GM12878 (cell line): Measurements from ENCODE around the gene RXRG. TPM values are rescaled to one million over a fixed set of nuclear protein-coding genes. Genes with fewer than 3 reads are reported as not detected.

Experiments
- ATAC-seq: fragments of 200-7000 bp; cut with Tn5 transposase; 3 replicates; pipeline ENCODE4 v1.9.1; 2020; ENCODE audit warnings: mild to moderate bottlenecking, moderate library complexity
- BruUV-seq: library from RNA; stranded (reverse); fragments of 400-500 nt; replicated peaks from 2 replicates; lab custom pipeline; 2021; lab: Mats Ljungman, UMichigan
- CTCF ChIA-PET: fragments of 300-600 bp; sonication (Branson Sonifier 250); formaldehyde crosslinking; extraction: SDS; loops from one replicate; lab custom pipeline; 2021; ENCODE audit warnings: inconsistent platforms; lab: Yijun Ruan, JAX
- POLR2A ChIA-PET: fragments of 350-600 bp; formaldehyde crosslinking; extraction: SDS; loops from one replicate; lab custom pipeline; 2021; ENCODE audit warnings: inconsistent platforms; lab: Charles Lee
- RAD21 ChIA-PET: fragments of 300-600 bp; sonication (Branson Sonifier 250); formaldehyde crosslinking; loops from one replicate; lab custom pipeline; 2023; ENCODE audit warnings: antibody characterized with exemption; ENCODE audit not compliant: unreplicated experiment; lab: Charles Lee
- SMC1A ChIA-PET: fragments of 300-600 bp; sonication (Branson Sonifier 250); formaldehyde crosslinking; loops from one replicate; lab custom pipeline; 2023; ENCODE audit not compliant: unreplicated experiment, uncharacterized antibody; lab: Charles Lee
- DNase-seq: peaks from one replicate; pipeline ENCODE4 v3.0.0-alpha.2; 2011; ENCODE audit warnings: low read depth, low spot score
- FAIRE-seq: peaks from 3 replicates; lab custom pipeline; 2011; peaks lifted over from hg19 to GRCh38; lab: Jason Lieb, UNC
- H2AFZ ChIP-seq: 2 replicates; pipeline ENCODE4 v1.6.0; 2011; ENCODE audit warnings: low read depth, low read length, control low read depth; ENCODE audit not compliant: control insufficient read depth
- H3K27ac ChIP-seq: 2 replicates; pipeline ENCODE4 v1.5.1; 2011; ENCODE audit warnings: control low read depth; ENCODE audit not compliant: control insufficient read depth, insufficient read depth
- H3K27me3 ChIP-seq, 2 experiments: replicated peaks in 1 of 2; 2 replicates each; pipeline versions ENCODE4 v1.6.0 to v1.6.1; 2011; ENCODE audit warnings: low read length in 1 of 2; ENCODE audit not compliant: control insufficient read depth in 2 of 2, insufficient read depth in 2 of 2
- H3K36me3 ChIP-seq, 2 experiments: 2 replicates each; pipeline ENCODE4 v1.5.1; 2011; ENCODE audit warnings: low read length in 1 of 2; ENCODE audit not compliant: control insufficient read depth in 2 of 2, insufficient read depth in 2 of 2
- H3K4me1 ChIP-seq: 2 replicates; pipeline ENCODE4 v1.6.1; 2011; ENCODE audit warnings: mild to moderate bottlenecking, low read length, moderate library complexity, mixed read lengths; ENCODE audit not compliant: control insufficient read depth, insufficient read depth
- H3K4me2 ChIP-seq: 2 replicates; pipeline ENCODE4 v1.6.0; 2011; ENCODE audit warnings: control low read depth; ENCODE audit not compliant: control insufficient read depth, insufficient read depth
- H3K4me3 ChIP-seq: fragments of 200-600 bp; sonication (generic); 2 replicates; pipeline ENCODE4 v1.5.1; 2016
- H3K79me2 ChIP-seq: 2 replicates; pipeline ENCODE4 v1.6.0; 2011; ENCODE audit warnings: low read length; ENCODE audit not compliant: control insufficient read depth, insufficient read depth
- H3K9ac ChIP-seq: 2 replicates; pipeline ENCODE4 v1.8.0; 2011; ENCODE audit warnings: low read length, control low read depth, mixed read lengths; ENCODE audit not compliant: control insufficient read depth, insufficient read depth
- H3K9me3 ChIP-seq: replicated peaks from 3 replicates; pipeline ENCODE4 v1.5.1; 2011; ENCODE audit warnings: mild to moderate bottlenecking, low read length; ENCODE audit not compliant: control insufficient read depth, insufficient read depth
- H4K20me1 ChIP-seq: 2 replicates; pipeline ENCODE4 v1.6.0; 2011; ENCODE audit not compliant: control insufficient read depth, insufficient read depth
- BMI1 ChIP-seq: fragments of 450-650 bp; IDR thresholded peaks from 2 replicates; pipeline ENCODE4 v1.6.1; 2016; ENCODE audit warnings: mild to moderate bottlenecking, moderate library complexity, borderline replicate concordance
- SIN3A ChIP-seq: IDR thresholded peaks from 2 replicates; pipeline ENCODE4 v1.6.1; 2012; ENCODE audit warnings: low read depth, low read length, improper control_type of control experiment
- SRF ChIP-seq, 2 experiments: IDR thresholded peaks; 2 replicates each; pipeline ENCODE4 v1.6.1; 2011; ENCODE audit warnings: low read depth in 2 of 2, low read length in 2 of 2, mild to moderate bottlenecking in 1 of 2, moderate library complexity in 1 of 2
- WGBS: methylation state at CpG from one replicate; pipeline ENCODE4 v1.1.6; 2016; ENCODE audit warnings: low lambda C conversion rate; ENCODE audit not compliant: insufficient replicate concordance, insufficient coverage; ENCODE audit errors: missing lambda C conversion rate; 5-methylcytosine and 5-hydroxymethylcytosine counted together
- in situ Hi-C: fragments of 300-500 bp; cut with MboI; formaldehyde crosslinking; loops from 9 replicates; pipeline ENCODE4 v1.14.3; 2018; ENCODE audit warnings: mixed read lengths
- intact Hi-C: fragments of 100-400 bp; cut with micrococcal nuclease; formaldehyde crosslinking; loops from one replicate; pipeline ENCODE4 v1.14.2; 2022; ENCODE audit not compliant: unreplicated experiment
- polyA plus RNA-seq, 11 experiments: library from polyadenylated mRNA; depleted of rRNA in 4 of 11; unstranded in 6 of 11; stranded (reverse) in 5 of 11; fragments of >200 nt; fragmentation: Nextera tagmentation in 4 of 11; fragmentation: Illumina TruSeq in 1 of 11; extraction: Ambion mirVana in 4 of 11; extraction: Trizol in 1 of 11; gene quantifications; 1 replicate in 1 of 11; 2 replicates in 10 of 11; pipeline versions ENCODE4 v1.2.1 to v1.2.3, GENCODE V29; 2011 to 2016; ENCODE audit warnings: inconsistent platforms in 2 of 11, missing spikeins in 2 of 11, low read depth in 1 of 11
- total RNA-seq, 4 experiments: library from RNA; depleted of rRNA in 3 of 4; stranded (reverse); fragments of >200 nt in 3 of 4; fragmentation: Illumina TruSeq in 1 of 4; extraction: Trizol in 1 of 4; gene quantifications; 2 replicates each; pipeline versions ENCODE4 v1.2.1 to v1.2.3, GENCODE V29; 2013 to 2021
- TF ChIP-seq, protein P1 (sequence below): fragments of 450-650 bp; IDR thresholded peaks from 2 replicates; pipeline ENCODE4 v1.6.1; 2017; ENCODE audit warnings: mild to moderate bottlenecking, low read depth, inconsistent platforms; ENCODE audit not compliant: poor library complexity, severe bottlenecking
- TF ChIP-seq, protein P2 (sequence below): fragments of 450-650 bp; IDR thresholded peaks from 2 replicates; pipeline ENCODE4 v1.6.1; 2017; ENCODE audit warnings: mild to moderate bottlenecking, moderate library complexity
- TF ChIP-seq, protein P3 (sequence below): fragments of 450-650 bp; IDR thresholded peaks from 2 replicates; pipeline ENCODE4 v1.6.1; 2017; ENCODE audit warnings: mild to moderate bottlenecking, moderate library complexity
- TF ChIP-seq, protein P4 (sequence below): fragments of 450-650 bp; formaldehyde crosslinking; IDR thresholded peaks from 2 replicates; pipeline ENCODE4 v1.4.0; 2022; ENCODE audit warnings: mild to moderate bottlenecking, moderate library complexity

RXRG gene
- total and polyA plus RNA-seq, 10 of the 15 experiments (the other 5 are each of a cell fraction or from before 2014, with no cell fraction given) = 0.10 TPM; not detected in 9

DNA sequence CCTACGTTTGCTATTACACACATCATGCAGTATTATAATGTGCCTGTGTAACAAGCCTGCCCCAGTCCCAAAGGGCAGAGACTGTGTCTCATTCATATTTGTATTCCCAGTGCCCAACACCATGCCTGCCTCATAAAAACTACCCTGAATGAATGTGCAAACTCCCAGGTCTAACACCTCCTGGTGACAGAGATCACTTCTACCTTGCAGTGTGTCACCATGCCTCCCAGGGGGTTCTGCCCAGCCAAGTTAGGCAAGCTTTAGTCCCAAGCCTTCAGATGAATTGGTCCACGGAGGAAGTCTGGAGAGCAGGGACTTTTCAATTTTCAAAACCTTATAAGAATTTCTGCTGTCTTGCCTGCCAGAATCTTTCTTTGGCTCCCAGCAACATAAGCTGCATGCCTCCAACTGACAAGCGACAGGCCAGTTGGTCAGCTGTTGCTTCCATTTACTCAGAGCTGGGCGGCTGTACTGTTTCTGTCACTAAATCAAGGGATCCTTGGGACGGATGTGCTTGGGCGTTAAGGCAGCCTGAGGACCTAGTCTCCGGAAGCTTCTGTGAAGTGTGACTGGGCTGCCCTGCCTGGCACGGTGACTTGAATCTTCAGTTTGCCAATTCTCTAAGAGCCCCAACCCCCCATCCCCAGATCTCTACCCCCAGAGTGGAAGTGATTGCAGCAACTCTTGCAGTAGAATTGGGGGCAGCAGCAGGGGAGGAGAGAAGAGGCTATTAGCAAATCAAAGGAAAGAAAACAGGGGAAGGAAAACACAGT lies 1.2 kb downstream of the RXRG start:
- Histone ChIP-seq H3K27ac (no peak overlapping the region), H3K36me3 (no peaks in the 10 kb centered on the region), H4K20me1 (no peaks in the 10 kb centered on the region), H3K4me2 (no peak overlapping the region), H3K9ac (no peak overlapping the region), H3K79me2 (no peaks in the 10 kb centered on the region), H3K9me3 (no peaks in the 10 kb centered on the region), H3K27me3 (peaks cover 4 to 6% of the 10 kb centered on the region in 2 experiments; a peak in 2 of 4 replicates), H2AFZ (no peak overlapping the region), H3K4me1 (no peaks in the 10 kb centered on the region), H3K4me3 (no peak overlapping the region)
- CTCF ChIA-PET = no interaction called here
- FAIRE-seq = no peak
- POLR2A ChIA-PET = no interaction called here
- in situ Hi-C loops = no loop called here
- SMC1A ChIA-PET = no interaction called here
- no peak for DNase-seq
- intact Hi-C loops = no loop called here
- no TSS peak for BruUV-seq
- WGBS = 13% methylated on average over 8 of the region's 8 CpGs
- ATAC-seq = no peak
- RAD21 ChIA-PET = no interaction called here
- TF ChIP-seq SIN3A = no peak
- TF ChIP-seq, protein P1, sequence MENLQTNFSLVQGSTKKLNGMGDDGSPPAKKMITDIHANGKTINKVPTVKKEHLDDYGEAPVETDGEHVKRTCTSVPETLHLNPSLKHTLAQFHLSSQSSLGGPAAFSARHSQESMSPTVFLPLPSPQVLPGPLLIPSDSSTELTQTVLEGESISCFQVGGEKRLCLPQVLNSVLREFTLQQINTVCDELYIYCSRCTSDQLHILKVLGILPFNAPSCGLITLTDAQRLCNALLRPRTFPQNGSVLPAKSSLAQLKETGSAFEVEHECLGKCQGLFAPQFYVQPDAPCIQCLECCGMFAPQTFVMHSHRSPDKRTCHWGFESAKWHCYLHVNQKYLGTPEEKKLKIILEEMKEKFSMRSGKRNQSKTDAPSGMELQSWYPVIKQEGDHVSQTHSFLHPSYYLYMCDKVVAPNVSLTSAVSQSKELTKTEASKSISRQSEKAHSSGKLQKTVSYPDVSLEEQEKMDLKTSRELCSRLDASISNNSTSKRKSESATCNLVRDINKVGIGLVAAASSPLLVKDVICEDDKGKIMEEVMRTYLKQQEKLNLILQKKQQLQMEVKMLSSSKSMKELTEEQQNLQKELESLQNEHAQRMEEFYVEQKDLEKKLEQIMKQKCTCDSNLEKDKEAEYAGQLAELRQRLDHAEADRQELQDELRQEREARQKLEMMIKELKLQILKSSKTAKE = no peak
- TF ChIP-seq, protein P2, sequence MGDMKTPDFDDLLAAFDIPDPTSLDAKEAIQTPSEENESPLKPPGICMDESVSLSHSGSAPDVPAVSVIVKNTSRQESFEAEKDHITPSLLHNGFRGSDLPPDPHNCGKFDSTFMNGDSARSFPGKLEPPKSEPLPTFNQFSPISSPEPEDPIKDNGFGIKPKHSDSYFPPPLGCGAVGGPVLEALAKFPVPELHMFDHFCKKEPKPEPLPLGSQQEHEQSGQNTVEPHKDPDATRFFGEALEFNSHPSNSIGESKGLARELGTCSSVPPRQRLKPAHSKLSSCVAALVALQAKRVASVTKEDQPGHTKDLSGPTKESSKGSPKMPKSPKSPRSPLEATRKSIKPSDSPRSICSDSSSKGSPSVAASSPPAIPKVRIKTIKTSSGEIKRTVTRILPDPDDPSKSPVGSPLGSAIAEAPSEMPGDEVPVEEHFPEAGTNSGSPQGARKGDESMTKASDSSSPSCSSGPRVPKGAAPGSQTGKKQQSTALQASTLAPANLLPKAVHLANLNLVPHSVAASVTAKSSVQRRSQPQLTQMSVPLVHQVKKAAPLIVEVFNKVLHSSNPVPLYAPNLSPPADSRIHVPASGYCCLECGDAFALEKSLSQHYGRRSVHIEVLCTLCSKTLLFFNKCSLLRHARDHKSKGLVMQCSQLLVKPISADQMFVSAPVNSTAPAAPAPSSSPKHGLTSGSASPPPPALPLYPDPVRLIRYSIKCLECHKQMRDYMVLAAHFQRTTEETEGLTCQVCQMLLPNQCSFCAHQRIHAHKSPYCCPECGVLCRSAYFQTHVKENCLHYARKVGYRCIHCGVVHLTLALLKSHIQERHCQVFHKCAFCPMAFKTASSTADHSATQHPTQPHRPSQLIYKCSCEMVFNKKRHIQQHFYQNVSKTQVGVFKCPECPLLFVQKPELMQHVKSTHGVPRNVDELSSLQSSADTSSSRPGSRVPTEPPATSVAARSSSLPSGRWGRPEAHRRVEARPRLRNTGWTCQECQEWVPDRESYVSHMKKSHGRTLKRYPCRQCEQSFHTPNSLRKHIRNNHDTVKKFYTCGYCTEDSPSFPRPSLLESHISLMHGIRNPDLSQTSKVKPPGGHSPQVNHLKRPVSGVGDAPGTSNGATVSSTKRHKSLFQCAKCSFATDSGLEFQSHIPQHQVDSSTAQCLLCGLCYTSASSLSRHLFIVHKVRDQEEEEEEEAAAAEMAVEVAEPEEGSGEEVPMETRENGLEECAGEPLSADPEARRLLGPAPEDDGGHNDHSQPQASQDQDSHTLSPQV = no peak
- TF ChIP-seq, protein P3, sequence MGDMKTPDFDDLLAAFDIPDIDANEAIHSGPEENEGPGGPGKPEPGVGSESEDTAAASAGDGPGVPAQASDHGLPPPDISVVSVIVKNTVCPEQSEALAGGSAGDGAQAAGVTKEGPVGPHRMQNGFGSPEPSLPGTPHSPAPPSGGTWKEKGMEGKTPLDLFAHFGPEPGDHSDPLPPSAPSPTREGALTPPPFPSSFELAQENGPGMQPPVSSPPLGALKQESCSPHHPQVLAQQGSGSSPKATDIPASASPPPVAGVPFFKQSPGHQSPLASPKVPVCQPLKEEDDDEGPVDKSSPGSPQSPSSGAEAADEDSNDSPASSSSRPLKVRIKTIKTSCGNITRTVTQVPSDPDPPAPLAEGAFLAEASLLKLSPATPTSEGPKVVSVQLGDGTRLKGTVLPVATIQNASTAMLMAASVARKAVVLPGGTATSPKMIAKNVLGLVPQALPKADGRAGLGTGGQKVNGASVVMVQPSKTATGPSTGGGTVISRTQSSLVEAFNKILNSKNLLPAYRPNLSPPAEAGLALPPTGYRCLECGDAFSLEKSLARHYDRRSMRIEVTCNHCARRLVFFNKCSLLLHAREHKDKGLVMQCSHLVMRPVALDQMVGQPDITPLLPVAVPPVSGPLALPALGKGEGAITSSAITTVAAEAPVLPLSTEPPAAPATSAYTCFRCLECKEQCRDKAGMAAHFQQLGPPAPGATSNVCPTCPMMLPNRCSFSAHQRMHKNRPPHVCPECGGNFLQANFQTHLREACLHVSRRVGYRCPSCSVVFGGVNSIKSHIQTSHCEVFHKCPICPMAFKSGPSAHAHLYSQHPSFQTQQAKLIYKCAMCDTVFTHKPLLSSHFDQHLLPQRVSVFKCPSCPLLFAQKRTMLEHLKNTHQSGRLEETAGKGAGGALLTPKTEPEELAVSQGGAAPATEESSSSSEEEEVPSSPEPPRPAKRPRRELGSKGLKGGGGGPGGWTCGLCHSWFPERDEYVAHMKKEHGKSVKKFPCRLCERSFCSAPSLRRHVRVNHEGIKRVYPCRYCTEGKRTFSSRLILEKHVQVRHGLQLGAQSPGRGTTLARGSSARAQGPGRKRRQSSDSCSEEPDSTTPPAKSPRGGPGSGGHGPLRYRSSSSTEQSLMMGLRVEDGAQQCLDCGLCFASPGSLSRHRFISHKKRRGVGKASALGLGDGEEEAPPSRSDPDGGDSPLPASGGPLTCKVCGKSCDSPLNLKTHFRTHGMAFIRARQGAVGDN = no peak
- no peak for TF ChIP-seq SRF (IDR thresholded peaks at IDR 0.05; ENCODE audit: low read depth in 2 of 2, low read length in 2 of 2)
- TF ChIP-seq, protein P4, sequence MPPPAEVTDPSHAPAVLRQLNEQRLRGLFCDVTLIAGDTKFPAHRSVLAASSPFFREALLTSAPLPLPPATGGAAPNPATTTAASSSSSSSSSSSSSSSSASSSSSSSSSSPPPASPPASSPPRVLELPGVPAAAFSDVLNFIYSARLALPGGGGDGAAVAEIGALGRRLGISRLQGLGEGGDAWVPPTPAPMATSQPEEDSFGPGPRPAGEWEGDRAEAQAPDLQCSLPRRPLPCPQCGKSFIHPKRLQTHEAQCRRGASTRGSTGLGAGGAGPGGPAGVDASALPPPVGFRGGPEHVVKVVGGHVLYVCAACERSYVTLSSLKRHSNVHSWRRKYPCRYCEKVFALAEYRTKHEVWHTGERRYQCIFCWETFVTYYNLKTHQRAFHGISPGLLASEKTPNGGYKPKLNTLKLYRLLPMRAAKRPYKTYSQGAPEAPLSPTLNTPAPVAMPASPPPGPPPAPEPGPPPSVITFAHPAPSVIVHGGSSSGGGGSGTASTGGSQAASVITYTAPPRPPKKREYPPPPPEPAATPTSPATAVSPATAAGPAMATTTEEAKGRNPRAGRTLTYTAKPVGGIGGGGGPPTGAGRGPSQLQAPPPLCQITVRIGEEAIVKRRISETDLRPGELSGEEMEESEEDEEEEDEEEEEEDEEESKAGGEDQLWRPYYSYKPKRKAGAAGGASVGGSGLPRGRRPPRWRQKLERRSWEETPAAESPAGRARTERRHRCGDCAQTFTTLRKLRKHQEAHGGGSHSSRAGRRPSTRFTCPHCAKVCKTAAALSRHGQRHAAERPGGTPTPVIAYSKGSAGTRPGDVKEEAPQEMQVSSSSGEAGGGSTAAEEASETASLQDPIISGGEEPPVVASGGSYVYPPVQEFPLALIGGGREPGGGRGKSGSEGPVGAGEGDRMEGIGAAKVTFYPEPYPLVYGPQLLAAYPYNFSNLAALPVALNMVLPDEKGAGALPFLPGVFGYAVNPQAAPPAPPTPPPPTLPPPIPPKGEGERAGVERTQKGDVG (CRISPR knock-in tag) = no peak
- TF ChIP-seq BMI1 = no peak
